Right kidney (tissue), 1 donor: ENCODE results near the gene KAZN.

Experiments used
- DNase-seq: peaks from one replicate; pipeline ENCODE4 v3.0.0-alpha.2; 2016

The KAZN gene

DNA sequence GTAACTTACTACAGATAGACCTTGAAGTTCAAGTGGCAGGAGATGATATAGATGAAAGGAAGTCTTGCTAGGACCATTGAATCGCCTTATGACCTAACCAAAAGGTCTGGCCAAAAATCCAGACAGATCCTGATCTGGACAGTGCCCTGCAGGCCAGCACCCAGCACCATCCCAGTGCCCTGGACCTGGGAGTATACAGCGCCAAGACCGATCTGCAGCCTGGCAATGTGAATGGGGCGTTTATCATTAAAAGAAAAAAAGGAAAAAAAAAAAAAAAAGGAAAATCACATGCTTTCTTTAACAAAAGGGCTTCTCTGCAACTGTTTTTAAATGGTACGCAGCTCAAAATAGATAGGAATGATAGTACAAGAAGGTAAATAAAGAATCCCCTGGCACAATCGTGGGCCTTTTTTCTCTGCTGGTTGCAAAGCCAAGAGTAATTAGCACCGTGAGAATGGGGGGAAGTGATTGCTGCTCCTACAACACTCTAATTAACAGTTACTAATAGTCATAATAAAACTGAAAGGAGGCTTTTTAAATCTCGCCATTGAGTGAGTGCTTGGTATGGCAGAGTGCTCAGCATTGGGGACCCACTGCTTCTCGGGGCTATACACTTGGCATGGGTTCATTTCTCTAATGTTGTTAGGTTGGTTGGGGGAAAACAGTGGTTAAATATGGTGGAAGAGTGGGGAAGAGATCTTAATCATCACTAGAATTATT lies 146.7 kb downstream of the KAZN start:
- no peak for DNase-seq

DNA sequence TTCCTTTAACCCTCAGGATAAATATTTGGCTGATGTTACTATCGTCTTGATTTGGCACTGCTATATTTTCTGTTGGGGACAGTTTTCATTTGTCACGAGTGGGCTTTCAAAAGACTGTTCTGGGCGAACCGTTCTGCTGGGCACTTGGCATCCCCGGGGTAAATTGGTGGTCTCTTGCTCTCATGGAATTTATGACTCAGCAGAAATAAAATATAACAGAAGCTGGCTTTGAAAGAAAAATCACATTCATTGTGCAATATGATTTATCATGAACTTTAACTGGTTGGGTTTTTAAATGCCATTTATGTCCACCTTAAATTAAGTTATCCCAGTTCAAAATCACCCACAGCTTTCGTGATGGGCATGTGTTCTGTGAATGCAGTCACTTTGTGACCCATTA lies 147.3 kb downstream of the KAZN start:
- DNase-seq: no peak

- no peak for DNase-seq
Measured at GRCh38 chr1:14746393-14746792, 147.9 kb downstream of the KAZN start.

DNA sequence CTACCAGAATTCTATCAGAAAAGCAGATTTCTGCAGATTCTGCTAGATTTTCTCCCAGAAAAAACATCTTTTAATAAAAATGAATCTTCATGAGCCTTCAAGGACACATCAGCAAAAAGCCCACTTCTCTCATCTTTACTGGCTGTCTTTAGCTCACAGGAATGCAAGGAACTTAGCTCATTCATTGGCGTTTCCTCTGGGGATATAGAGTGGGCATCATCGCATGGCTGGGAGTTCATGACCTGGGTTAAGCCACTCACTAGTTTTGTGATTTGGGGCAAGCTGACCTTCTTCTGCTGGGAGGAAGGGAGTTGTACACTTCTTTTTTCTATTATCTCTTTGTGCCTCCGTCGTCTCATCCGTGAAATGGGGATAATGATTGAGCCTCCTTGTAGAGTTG lies 149.7 kb downstream of the KAZN start:
- DNase-seq: no peak

GRCh38 chr1:14748977-14749376 lies 150.5 kb downstream of the KAZN start:
- DNase-seq: no peak

GRCh38 chr1:14750490-14750889 lies 152.0 kb downstream of the KAZN start:
- no peak for DNase-seq

DNA sequence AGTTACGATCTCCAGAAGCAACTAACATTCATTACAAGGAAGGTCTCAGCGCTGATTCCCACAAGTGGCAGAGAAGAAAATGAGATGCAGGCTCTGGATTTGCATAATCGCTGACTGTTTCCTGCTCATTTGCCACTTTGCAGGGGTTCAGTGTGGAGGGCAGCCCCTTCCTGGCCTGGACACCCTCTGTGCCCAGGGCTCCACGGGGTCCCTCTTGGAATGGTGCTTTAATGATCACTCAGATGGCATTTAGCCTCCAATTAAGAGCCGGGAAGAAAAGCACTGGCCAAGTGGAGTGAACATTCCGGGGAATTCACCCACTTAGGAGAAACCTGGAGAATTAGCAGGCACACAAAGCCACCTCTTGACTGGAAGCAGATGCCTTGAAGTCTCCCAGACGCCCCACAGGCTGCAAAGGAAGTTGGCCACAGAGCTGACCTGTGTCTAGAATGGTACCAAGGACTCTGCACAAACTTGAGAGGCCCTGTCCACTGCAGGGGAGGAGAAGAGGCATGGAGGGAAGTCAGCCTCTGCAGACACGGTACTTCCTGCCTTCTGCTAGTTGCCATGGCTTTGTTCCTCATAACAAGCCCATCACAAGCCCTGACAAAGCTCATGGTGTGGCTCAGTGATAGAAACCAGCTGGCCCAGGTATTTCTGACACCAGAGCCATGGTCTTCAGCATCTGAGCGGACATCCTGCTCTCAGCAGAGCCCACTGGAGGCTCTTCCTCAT lies 157.2 kb downstream of the KAZN start:
- no peak for DNase-seq

DNA sequence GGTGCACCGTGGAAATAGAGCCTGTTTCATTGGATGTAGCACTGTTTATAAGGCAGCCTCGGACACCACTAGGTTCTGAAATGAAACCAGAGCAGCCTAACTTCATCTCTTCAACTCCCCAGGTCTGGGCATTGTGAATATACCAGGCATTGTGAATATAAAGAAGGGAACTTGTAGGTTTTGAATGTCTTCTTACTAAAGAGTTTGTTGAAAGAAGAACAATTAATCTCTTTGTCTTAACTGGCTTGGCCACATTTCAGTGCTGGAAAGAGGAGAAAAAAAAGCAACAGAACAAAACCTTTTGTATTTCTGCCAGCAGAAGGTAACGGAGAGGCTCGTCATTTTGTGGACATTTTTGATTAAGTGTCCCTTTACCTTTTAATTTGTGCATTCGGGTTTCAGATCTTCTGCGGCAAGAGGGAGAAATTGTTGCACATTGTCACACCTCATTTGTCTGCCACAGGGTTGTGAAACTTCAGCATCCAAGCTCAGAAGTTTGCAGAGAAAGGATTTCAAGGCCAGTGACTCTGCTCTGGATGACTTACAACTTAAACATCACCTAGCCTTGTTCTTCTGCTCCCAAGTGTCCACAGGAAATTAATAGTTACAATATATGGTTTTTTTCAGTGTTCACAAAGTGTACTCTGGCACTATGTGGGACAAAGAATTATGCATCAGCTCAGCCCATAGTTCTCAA lies 158.3 kb downstream of the KAZN start:
- DNase-seq: peak; percentile 50

GRCh38 chr1:14757286-14757625 lies 158.8 kb downstream of the KAZN start:
- no peak for DNase-seq

DNA sequence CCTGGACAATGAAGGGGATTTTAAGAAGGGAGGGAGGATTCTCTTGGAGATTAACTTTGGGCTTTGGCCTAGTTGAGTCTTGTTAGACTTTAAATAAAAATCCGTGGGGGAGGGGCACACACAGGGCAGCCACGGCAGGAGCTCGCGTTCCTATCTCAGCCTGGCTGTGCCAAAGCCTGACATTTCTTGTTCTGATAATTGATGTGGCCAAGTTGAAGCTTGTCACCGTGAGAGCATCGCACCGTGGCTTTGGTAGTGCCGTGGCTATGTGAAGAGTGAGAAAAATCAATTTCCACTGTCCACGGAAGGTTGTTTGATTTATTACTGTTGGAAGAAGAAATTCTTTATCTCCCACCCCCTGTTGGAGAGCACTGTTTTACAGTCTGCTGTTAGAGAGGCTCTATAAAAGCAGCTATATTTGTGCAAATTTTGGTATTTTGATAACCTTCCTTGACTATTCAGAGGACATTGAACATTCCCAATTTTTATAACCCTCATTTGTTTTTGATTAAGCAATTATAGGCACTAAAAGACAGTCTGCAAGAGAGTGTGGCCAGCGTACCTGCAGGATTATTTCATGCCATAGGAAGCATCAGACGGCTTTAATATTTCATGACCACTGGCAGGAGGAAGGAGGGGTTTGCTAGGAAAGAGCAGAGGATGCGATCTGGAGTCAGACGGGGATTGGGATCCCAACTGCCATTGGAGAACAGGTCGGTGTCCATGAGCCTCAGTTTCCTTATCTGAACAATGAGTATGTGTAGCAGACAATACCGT lies 160.7 kb downstream of the KAZN start:
- DNase-seq: no peak

- DNase-seq: no peak
Measured at GRCh38 chr1:14759843-14760242, 161.4 kb downstream of the KAZN start.

GRCh38 chr1:14760780-14761179 lies 162.3 kb downstream of the KAZN start:
- no peak for DNase-seq

DNA sequence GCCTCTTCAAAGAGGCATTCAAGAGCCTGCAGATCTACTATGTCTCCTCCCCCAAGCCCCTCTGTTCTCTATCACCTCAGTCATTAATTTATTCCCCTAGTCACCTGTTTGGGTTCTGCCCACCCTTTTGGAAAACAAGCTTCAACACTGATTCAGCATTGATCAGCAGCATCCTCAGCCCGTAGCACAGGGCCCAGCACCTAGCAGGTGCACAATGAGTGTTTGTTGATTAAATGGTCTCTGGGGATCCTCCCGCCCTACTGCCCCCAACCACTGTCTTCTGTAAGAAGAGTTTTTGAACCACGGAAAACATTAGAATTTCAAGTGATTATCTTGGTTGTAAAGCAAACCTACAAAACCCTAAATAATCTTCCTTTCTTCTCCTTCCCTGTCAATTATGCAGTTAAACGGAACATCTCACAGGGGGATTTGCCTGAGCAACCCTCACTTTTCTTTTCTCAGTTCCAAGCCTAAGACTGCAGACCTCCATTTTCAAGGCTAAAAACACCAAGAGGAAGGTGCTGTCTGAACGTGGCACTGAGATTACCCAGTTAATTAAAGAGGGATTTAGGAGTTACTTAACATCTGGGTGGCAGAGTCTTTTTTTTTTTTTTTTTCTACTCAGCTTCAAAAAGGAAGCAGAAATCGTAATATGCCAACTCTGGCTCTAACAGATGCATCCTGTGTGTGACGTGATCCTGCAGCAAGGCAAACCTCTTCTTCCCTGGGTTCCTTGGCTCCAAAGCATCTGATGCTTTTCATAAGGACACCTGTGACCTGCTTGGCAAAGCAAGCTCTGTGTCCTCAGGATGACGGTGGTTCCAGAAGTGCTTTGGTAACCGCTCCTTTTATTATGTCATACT lies 163.0 kb downstream of the KAZN start:
- DNase-seq: no peak

- no peak for DNase-seq
Measured at GRCh38 chr1:14763977-14764376, 165.5 kb downstream of the KAZN start.

- no peak for DNase-seq
Measured at GRCh38 chr1:14765773-14766172, 167.3 kb downstream of the KAZN start.

- no peak for DNase-seq
Measured at GRCh38 chr1:14767075-14767474, 168.6 kb downstream of the KAZN start.

DNA sequence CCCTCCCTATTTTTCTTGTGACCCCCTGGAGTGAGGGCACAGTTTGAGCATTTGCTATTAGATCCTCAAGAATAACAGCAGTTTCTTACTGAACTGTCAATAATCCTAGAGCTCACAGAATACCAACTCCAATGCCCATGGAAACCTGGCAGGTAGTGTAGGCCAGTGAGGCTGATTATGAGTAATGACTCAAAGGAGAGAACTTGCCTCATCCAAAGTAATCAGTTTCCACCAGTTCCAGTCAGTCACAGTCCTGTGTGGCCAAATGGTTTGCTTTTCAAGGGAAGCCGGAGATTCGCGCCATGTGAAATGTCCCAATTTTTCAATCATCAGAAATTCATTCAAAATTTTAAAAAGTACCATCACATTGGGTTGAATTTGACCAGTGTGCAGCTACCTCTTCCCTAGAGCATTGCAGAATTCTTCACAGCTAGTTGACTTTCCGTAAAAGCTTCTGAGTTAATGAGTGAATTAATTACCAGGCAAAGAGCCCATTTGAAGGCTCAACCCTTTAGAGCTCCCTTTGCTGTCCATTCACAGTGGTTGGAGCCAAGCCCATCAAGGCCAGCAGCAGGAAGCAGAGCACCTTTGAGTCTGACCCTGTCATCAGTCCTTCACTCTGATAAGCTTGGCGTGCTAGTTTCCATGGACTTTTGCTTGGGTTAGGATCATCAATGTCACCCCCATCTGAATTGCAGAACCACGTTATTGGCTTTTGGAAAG lies 170.3 kb downstream of the KAZN start:
- DNase-seq: no peak

GRCh38 chr1:14769486-14770274 lies 171.2 kb downstream of the KAZN start:
- DNase-seq: no peak

GRCh38 chr1:14773396-14774025 lies 175.0 kb downstream of the KAZN start:
- no peak for DNase-seq

DNA sequence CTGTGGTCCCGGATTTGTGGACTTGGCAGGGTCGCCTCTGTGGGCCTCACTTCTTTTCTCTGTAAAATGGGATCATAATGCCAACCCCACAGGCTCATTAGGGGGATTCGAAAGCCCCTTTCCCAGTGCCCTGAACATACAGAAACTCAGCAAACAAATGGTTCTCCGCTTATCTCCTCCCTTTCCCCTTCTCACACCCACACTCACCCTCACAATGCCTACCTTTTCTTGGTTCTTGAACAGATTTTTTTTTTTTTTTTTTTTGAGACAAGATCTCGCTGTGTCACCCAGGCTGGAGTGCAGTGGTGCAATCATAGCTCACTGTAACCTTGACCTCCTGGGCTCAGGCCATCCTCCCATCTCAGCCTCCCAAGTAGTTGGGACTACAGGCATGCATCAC lies 175.7 kb downstream of the KAZN start:
- no peak for DNase-seq
